HG02642 (cell line): ENCODE data around the gene NDUFA9.

Experiments
- ATAC-seq: cut with Tn5 transposase; IDR thresholded peaks from one replicate; pipeline ENCODE4 v1.9.1; 2021; ENCODE audit warnings: mild to moderate bottlenecking; ENCODE audit not compliant: unreplicated experiment, poor library complexity

NDUFA9 gene

DNA sequence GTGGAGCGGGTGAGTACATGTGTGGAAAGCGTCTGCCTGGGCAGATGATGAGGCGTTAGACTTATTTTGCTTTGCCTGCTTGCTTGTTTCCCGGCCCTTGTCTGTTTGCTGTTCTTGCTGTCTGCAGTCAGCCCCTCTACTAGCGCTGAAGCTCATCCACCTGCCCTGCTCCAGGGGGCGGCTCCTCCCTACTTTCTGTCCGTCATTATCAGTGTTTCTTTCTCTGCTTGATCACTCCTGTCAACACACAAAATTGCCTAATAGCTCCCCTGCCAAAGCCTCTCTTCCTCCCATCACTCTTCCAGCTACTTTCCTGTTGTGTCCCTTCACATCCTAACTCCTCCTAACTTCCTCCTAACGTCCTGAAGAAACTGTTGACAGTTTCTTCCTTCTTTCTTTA, 36.4 kb downstream of the NDUFA9 start:
- ATAC-seq: no peak

DNA sequence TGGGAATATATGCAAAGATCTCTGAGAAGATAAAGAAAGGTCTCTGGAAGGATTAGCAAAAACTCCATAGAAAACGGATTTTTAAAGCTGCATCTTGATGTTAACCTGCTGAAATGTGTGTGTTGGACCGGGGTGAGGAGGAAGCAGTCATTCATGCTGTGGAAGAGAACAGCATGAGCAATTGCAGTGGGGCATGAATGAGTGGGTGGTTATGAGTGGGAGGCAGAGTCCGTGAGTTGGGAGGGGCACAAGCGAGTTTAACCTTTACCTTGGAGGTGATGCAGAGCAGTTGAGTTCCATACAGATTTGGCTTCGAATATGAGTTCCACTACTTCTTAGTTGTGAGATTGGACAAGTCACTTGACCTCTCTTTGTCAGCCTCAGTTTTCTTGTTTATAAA, 41.8 kb downstream of the NDUFA9 start:
- no peak for ATAC-seq
